ENCODE measurements around the gene RWDD1. TPM values are rescaled to one million over a fixed set of nuclear protein-coding genes. Genes with fewer than 3 reads are reported as not detected.

Gene RWDD1, protein sequence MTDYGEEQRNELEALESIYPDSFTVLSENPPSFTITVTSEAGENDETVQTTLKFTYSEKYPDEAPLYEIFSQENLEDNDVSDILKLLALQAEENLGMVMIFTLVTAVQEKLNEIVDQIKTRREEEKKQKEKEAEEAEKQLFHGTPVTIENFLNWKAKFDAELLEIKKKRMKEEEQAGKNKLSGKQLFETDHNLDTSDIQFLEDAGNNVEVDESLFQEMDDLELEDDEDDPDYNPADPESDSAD
- total RNA-seq = 40.0 and 44.8 TPM in 2 replicates

DNA sequence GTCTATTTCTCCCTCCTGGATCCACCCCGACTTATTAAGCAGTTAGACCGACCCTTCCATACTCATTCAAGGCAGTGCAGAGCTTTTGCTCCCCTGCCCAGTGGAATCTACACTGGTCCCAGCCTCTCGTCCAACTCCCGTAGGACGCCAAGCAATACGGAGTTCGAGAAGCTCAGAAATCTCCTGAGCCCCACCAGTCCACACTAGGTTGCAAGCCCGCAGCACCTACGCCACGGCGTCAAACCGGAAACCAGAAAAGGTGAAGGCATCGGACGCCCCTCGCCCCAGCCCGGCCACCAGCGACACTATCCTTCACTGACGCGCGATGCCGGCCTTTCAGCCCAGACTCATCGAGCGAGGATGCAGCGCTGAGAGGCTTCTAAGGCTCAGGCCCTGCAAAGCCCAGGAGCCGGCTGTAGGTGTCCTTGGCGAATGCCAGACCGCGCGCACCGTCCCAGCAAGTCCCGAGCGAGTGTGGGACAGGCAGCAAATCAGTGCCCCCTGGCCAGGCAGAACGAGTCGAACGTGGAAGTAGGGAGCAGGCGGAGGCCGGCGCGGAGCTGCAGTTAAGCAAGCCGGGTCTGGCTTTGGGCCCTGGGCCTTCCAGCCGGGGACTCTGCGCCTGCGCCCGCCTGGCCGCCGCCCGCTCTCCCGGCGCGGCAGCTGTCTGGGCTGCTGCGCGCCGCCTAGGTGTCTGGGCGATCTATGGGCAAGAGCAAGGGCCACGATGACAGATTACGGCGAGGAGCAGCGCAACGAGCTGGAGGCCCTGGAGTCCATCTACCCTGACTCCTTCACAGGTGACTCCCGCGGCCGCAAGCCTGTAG, at the start of gene RWDD1:
Gene RWDD1, plus strand, starts transcription at position 649 of the 827 bp plus-strand sequence. Its CDS starts 79 bp downstream, at position 728.

GRCh38 chr6:116545651-116546050, 25.7 kb upstream of the RWDD1 start, which contains the start of gene TRAPPC3L:
TSS of gene TRAPPC3L (minus strand) at chr6:116545684. CDS start at chr6:116545514, 170 bp downstream.

GRCh38 chr6:116553451-116553850, 17.9 kb upstream of the RWDD1 start, which contains the start of gene CALHM4:
TSS of gene CALHM4 (plus strand) at chr6:116553751. CDS start at chr6:116553794, 43 bp downstream.

GRCh38 chr6:116615937-116616736, 44.8 kb downstream of the RWDD1 start, which contains the start of gene RSPH4A:
TSS of gene RSPH4A (plus strand) at chr6:116616479. CDS start at chr6:116616624, 145 bp downstream.

Other genes starting within 250 kb of the RWDD1 start
- 98.5 and 150 TPM in 2 replicates for gene DSE, start 200.6 kb upstream of the RWDD1 start, total RNA-seq
- gene CALHM6, start 110.1 kb upstream of the RWDD1 start, total RNA-seq = 0.39 and 2.5 TPM in 2 replicates
- 0.04 TPM in 1 of 2 replicates, not detected in the other for gene CALHM5, start 59.9 kb upstream of the RWDD1 start, total RNA-seq
- gene TRAPPC3L, start 25.8 kb upstream of the RWDD1 start, total RNA-seq = 0.70 TPM in 1 of 2 replicates, not detected in the other
- gene CALHM4, start 17.8 kb upstream of the RWDD1 start, total RNA-seq = not detected in 2 replicates
- 0.16 TPM in 1 of 2 replicates, not detected in the other for gene RSPH4A, start 45.0 kb downstream of the RWDD1 start, total RNA-seq
- 6.4 and 9.6 TPM in 2 replicates for gene ZUP1, start 97.3 kb downstream of the RWDD1 start, total RNA-seq
- gene KPNA5, start 109.7 kb downstream of the RWDD1 start, total RNA-seq = 0.62 and 1.1 TPM in 2 replicates
- 0.08 TPM in 1 of 2 replicates, not detected in the other for gene FAM162B, start 194.2 kb downstream of the RWDD1 start, total RNA-seq

All from hair follicular keratinocyte (primary cell).